HG03066 (cell line): ENCODE measurements around the gene BNIP1.
"Not testable (repeated sequence)": the region's sequence is repeated elsewhere in the genome, so short reads cannot be mapped to it uniquely, and the experiment has no call there.

Source experiments
- ATAC-seq: cut with Tn5 transposase; IDR thresholded peaks from one replicate; pipeline ENCODE4 v1.9.1; 2021; ENCODE audit warnings: low read depth; ENCODE audit not compliant: unreplicated experiment

BNIP1 gene, protein sequence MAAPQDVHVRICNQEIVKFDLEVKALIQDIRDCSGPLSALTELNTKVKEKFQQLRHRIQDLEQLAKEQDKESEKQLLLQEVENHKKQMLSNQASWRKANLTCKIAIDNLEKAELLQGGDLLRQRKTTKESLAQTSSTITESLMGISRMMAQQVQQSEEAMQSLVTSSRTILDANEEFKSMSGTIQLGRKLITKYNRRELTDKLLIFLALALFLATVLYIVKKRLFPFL

DNA sequence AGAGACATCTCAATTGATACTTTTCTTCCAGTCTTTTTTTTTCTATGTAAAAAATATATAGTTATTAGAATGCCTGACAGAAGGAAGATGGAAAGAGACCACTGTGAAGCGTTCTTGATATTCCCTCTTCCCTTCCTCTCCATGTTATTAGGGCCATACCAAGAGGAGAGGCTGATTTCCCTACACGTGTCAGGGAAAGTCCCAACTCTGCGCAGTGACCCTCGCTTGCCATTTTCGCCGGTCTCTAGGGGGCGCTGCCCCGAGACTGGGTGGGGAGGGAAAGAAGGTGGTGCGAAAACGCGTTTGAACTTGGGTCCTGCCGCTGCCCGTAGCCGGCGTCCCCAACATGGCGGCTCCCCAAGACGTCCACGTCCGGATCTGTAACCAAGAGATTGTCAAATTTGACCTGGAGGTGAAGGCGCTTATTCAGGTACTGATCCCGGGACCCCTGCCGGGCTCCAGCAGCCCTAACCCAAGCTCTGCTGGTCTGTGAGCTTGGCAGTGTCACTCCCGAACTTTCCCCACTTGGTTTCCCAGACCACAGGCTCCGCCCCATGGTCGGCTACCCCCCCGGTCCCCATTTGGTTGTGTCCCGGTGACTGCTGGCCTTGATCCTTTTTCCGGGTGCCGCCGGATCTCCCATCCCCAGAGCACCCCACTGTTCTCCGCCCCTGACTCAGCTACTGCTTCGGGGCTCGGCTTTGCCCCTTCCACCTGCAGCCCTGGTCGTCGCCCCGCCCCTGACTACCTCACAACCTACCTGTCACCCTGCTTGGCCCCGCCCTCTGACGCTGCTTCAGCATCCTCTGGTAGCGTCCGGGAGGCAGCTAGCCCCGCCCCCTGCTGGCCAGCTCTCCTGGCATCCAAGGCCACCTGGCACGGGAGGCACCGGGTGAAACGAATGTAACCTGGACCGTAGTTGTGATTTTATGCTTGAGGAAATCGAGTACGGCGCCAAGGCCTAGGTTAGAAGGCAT, at the start of gene BNIP1:
TSS of gene BNIP1 (plus strand) at position 332 of the 977 bp plus-strand sequence. CDS start at position 347, 15 bp downstream.
- ATAC-seq = peak; percentile 95

DNA sequence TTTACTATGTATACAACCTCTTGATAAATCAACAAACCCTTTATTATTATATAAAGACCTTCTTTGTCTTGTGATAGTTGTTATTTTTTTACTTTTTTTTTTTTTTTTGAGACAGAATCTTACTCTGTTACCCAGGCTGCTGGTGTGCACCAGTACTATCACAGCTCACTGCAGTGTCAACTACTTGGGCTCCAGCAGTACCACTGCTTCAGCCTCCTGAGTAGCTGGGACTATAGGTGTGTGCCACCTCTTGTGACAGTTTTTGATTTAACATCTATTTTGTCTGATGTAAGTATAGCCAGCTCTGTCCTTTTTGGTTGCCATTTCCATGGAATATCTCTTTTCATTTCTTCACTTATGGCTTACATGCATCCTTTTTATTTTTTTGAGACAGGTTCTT, 45.5 kb upstream of the BNIP1 start:
- no peak for ATAC-seq

DNA sequence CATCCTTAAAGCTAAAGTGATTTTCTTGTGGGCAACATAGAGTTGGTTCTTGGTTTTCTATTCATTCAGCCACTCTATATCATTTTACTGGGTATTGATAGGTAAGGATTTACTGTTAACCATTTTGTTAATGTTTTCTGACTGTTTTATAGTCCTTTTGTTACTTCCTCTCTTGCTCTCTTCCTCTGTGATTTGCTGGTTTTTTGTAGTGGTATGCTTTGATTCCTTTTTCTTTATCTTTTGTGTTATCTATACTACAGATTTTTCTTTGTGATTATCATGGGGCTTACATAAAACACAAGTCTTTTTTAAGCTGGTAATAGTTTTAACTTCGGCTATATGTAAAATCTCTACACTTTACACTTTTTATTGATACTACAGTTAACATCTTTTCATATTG, 44.9 kb upstream of the BNIP1 start:
- no peak for ATAC-seq

DNA sequence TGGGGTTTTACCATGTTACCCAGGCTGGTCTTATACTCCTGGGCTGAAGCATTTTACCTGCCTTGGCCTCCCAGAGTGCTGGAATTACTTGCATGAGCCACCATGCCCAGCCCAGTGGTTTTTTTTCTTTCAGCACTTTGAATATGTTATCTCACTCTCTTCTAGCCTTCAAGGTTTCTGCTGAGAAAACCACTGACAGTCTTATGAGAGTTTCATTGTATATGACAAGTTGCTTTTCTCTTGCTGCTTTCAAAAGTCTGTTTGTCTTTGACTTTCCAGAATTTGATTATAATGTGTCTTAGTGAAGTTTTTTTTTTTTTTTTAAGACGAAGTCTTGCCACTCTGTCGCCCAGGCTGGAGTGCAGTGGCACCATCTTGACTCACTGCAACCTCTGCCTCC, 43.1 kb upstream of the BNIP1 start:
- ATAC-seq = no peak

DNA sequence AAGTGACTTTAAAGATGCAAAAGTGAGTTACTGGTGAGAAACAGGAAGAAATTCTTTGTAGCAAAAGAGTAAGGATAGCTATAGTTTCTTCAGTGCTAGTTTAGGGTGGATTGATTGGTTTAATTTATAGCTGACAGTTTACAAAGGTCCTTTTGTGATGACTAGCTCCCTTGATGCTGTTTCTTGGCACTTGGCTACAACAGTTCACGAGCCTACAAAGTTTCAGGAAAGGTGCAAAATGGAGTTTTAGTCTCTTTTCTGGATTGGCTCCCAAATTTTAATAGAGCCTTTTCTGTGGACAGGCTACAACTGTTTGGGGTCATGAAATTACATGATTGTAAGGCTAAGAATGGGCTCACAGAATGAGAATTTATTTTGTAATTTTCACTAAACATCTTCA, 40.9 kb upstream of the BNIP1 start:
- ATAC-seq = no peak

DNA sequence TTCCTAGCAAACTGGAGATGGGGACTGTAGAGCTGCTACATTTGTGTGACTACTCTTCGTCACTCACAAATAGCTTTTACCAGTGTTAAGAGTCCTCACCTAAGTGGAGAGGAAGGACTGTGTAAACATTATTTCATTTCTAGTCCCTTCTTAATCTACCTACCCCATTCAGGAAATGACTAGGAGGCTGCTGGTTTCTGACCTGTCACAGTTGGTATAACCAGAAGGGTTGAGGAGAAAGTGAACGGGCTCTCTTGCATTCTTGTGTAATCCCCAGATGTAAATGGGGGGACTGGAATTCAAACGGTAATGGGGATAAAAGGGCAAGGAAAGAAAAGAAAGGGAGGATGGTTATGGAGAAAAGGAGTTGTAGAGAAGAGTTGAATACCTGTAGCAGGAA, 35.4 kb upstream of the BNIP1 start:
- ATAC-seq = no peak

DNA sequence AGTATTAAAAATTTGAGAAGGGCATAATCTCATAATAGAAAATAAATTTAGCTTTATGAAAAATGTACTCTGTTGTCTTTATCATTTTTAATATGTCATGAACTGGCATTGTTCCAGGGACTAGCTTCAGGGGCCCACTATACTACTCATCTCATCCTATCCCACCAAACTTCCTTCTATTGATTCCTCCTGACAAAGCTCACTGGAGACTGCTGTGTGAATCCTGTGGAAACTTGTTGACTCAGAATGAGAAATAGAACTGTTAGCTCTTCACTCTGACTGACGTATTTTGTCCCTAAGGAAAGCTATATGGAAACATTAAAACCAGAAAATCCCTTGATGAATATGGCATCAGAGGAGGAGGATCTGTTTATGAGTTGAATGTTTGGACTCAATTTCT, 29.8 kb upstream of the BNIP1 start:
- no peak for ATAC-seq

DNA sequence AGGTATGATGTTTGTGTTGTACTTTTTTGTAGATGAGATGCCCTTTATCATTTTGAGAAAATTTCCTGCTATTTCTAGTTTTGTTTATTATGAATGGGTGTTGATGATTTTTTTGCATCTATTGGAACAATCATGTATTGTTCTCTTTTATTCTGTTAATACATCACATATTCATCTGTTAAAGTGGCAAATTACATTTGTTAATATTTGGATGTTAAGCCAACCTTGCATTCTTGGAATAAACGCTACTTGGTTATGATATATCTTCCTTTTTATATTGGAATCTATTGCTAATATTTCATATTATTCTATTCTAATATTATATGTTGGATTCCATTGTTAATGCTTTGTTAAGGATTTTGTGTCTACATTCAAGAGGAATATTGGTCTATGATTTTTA, 24.6 kb upstream of the BNIP1 start:
- no peak for ATAC-seq

DNA sequence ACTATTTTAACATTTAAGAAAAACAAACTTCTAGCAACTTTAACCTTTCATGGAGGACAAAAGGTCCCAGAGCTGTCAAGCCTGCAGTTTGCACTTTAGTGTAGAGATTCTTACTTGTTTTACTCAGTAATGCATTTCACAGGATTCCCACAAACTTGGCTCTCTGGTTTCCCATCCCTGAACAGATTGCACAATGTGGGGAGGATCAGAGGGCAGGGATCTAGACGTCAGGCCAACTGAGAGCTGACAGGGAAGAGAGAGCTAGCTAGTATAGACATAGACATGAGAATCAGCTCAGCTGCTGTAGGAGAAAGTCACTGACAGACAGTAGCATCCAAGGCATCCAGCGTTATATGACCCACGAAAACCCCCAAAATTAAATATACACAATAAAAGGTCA, 20.9 kb upstream of the BNIP1 start:
- no peak for ATAC-seq

DNA sequence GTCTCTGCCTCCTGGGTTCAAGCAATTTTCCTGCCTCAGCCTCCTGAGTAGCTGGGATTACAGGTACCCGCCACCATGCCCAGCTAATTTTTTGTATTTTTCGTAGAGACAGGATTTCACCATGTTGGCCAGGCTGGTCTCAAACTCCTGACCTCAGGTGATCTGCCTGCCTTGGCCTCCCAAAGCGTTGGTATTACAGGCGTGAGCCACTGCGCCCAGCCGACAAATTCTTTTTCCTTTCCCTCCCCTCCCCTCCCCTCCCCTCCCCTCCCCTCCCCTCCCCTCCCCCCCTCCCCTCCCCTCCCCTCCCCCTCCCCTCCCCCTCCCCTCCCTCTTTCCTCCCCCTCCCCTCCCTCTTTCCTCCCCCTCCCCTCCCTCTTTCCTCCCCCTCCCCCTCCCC, 12.2 kb upstream of the BNIP1 start:
- ATAC-seq = not testable (repeated sequence)

DNA sequence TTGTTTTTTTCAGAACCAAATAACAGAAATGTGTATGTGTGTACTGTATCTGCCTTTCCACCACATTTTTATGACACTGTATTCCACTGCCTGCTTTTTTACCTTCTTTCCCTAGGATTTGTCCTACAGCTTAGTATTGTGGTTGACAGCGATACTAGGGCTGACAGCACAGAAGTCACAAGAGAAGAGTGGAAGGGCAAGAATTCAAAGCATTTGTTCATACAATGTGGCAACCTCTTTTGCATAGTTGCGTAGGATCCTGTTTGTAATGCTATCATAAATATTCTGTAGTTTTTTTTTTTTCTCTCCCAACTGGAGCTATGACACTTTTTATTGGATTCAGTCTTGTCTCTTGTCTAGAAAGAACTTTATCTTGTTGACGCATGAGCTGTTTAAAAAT, 5.6 kb upstream of the BNIP1 start:
- no peak for ATAC-seq

DNA sequence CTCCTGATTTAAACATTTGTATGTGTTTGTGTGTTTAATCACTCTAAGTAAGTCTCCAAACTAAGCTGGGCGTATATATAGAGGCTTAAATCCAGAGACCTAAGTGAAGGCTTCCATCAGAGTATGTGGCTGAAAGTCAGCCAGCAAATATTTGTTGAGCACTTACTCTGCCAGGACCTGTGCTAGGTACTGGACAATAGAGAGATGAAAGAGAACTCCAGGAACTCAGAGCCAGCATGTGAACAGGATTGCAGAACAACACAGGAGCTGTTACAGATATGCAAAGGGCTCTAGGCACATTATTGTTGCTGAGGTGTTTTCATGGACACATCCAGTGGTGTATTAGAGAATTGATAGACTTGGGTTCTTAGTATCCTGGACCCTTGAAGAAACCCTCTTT, 4.7 kb upstream of the BNIP1 start:
- ATAC-seq = no peak

DNA sequence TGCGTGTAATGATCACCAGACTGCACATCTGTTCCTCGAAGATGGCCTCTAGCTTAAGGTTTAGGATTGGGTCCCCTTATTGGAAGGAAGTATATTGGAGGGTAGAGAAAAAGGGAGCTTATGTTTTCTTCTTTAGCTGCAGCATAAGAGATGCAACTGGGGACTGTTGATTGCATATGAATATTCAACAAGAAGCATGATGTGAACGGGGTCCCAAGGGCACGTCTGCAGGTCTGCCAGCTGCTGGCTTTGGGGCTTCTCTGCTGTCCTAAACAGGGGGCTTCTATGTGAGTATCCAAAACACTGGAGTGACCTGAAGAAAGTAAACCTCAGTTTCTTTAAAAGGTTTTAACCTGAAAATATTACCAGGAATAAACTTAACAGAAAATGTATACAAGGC, 3.6 kb upstream of the BNIP1 start:
- no peak for ATAC-seq

DNA sequence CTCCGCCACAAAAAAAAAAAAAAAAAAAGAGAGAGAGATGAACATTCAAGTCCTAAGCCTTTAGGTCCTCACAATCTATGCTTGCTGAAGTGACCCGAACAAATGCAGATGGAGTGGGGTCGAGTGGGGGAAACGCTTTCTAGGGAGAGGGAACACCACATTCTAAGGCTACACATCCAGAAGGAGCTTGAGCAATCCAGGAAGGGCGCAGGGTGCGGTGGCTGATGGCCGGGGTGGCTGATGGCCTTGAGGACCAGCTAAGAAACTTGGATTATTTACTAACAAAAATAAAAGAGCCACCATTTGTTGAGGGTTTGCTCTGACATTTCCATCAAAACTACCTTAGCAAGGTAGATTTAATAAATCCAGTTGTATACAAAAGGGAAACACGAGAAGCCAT, 764 bp upstream of the BNIP1 start:
- no peak for ATAC-seq

DNA sequence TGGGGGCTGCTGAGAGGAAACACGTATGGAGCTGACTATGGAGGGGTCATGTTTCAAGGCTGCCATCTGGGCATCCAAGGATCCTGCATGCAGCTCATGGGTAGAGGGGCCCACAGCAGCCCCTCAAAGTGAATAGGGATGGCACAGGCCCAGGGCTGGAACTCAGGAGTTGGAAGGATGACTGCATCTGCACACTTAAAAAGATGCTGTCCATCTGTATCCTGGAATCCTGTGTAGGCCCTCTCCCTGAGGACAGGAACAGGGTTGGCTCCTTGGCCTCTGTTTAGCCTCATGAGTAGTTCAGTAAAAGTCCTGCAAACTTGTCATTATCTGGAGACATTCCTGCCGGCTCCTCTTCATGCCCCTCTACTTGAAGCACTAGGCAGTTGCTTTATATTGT, 4.0 kb downstream of the BNIP1 start:
- no peak for ATAC-seq

DNA sequence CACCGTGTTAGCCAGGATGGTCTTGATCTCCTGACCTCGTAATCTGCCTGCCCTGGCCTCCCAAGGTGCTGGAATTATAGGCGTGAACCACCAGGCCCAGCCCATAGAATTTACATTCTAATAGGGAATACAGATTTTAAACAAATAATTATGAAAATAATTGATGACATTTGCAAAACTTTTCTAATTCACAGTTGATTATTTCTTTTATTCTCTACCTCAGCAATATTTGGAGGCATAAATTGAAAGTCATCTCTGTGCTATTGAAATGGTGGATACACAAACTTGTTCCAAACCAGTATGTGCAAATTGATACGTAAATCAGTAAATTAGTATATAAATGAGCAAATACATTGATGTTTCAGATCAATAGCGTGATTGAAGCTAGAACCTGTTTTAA, 8.2 kb downstream of the BNIP1 start:
- no peak for ATAC-seq

DNA sequence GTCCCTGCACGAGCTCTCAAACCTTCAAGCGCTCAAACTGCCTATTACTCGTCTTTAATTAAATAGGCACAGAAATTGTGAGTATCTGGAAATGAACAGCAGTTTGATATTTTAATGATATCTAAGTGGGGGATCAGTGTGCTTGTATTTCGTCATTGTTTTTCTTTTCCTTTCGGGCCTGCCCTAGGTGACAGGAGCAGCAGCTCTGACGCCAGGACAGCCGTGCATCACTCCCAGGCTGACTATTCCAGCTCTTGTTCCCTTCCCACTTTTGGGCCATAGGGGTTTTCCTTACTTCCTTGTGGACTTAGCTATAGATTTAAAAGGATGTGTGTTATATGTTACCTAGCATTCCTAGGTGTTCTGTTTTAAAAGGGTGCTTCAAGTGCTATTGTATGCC, 9.5 kb downstream of the BNIP1 start:
- ATAC-seq = no peak

DNA sequence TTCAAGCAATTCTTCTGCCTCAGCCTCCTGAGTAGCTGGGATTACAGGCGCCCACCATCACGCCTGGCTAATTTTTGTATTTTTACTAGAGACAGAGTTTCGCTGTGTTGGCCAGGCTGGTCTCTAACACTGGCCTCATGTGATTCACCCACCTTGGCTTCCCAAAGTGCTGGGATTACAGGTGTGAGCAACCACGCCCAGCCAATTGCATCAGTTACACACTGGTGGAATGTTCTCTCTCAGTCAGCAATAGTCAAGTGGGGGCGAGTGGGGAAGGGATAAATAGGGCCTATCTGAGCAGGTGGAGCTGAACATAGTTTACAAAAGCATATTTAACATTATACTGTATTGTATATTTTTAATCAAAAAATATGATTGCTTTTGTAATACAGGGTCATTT, 10.3 kb downstream of the BNIP1 start:
- ATAC-seq = not testable (repeated sequence)

DNA sequence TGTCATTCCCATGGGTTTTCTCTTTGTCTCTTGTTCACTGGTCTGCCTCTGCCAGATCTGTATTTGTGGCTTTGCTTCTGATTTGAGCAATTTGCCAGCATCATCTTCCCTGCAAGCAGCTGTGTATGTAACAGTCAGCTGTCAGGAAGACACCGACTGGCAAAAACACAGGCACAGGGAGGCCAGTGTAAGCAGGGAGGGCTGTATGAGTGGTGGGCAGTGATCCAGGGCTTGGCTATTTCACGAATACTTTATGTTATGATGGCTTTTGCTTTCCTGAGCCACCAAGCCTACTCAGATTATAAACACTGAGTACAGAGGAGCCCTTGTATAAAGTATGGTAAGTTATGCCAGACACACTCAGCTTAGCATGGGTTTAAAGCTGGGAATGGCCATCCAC, 11.6 kb downstream of the BNIP1 start:
- ATAC-seq = no peak

DNA sequence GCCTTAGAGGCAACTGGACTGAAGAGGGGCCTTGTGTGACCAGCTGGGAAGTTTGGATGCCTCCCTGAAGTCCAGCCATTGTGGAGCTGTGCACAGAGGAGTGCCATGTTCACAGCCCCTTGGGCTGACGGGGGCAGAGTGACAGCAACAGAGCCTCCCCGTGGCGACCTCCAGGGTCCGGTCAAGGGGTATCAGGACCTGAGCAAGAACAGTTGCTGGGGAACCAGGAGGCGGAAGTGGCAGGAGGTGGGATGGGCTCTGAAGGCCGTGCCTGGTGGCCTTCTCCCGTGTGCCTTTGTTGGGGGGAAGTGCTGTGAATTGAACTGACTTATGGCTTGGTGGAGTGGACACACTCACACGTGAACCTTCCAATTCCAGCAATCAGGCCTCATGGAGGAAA, 14.0 kb downstream of the BNIP1 start:
- no peak for ATAC-seq

DNA sequence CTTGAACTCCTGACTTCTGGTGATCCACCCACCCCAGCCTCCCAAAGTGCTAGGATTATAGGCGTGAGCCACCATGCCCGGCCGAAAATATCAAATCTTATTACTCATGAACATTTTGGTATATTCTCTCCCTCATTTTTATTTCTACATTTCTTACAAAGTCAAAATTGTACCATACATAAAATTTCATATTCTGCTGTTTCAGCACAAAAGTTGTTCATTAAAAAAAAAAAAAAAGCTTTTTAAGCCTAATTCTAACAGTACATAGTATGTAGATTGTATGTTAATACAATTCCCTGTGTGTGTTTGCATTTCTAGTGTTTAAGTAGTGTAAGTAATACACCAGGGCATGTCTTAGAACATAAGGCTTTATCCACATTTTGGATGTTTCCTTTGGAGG, 14.9 kb downstream of the BNIP1 start:
- no peak for ATAC-seq

DNA sequence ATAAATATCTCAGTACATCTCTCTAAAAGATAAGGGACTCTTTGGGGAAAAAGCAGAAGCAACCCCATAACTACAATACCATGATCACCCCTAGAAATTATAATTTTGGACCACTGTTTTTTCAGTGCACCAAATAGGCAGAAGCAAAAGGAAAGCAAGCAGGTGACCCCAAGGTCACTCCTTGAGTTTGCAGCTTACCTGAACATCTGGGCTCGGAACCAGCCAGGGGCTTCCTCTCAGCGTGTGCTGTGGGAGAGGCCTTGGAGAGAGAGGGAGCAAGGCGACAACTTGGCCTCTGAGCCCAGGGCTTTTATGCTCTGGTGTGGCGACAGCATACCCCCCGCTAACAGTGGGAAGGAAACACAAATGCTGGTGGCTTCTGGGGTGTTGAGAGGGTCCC, 16.8 kb downstream of the BNIP1 start:
- no peak for ATAC-seq
